CD14-positive monocyte (primary cell): ENCODE results near the gene ATXN7L1. TPM values are rescaled to one million over a fixed set of nuclear protein-coding genes. Genes with fewer than 3 reads are reported as not detected.

Source experiments
- DNase-seq, 3 donors: peaks; one replicate each; pipeline ENCODE4 v3.0.0-alpha.2; 2011 to 2022
- H2AFZ ChIP-seq: 2 replicates; pipeline ENCODE4 v1.6.0; 2012; ENCODE audit warnings: mild to moderate bottlenecking, low read depth, low read length, inconsistent platforms; ENCODE audit not compliant: insufficient read depth, poor library complexity, severe bottlenecking
- H3K27ac ChIP-seq, 2 donors: 1 replicate in 1 of 2; 2 replicates in 1 of 2; pipeline ENCODE4 v1.5.1; 2012 to 2013; ENCODE audit warnings: low read length in 2 of 2, control low read depth in 1 of 2, inconsistent platforms in 1 of 2, low read depth in 1 of 2, mild to moderate bottlenecking in 1 of 2
- H3K27me3 ChIP-seq, 2 donors: one replicate each; pipeline versions ENCODE4 v1.6.0 to v1.6.1; 2011 to 2013; ENCODE audit warnings: low read length in 2 of 2; ENCODE audit not compliant: control insufficient read depth in 2 of 2, insufficient read depth in 2 of 2
- H3K36me3 ChIP-seq, 2 donors: replicated peaks in 1 of 2; 1 replicate in 1 of 2; 2 replicates in 1 of 2; pipeline versions ENCODE4 v1.5.1 to v1.6.1; 2012 to 2013; ENCODE audit warnings: low read length in 2 of 2, control low read depth in 1 of 2, inconsistent platforms in 1 of 2, mild to moderate bottlenecking in 1 of 2; ENCODE audit not compliant: insufficient read depth in 2 of 2, control insufficient read depth in 1 of 2
- H3K4me1 ChIP-seq, 2 donors: 1 replicate in 1 of 2; 2 replicates in 1 of 2; pipeline versions ENCODE4 v1.5.1 to v1.6.1; 2012 to 2013; ENCODE audit warnings: low read length in 2 of 2, control low read depth in 1 of 2, inconsistent platforms in 1 of 2, mild to moderate bottlenecking in 1 of 2, moderate library complexity in 1 of 2; ENCODE audit not compliant: insufficient read depth in 2 of 2, control insufficient read depth in 1 of 2
- H3K4me2 ChIP-seq: replicated peaks from 2 replicates; pipeline ENCODE3; 2012; ENCODE audit warnings: low read length, moderate library complexity, mild to moderate bottlenecking; ENCODE audit not compliant: poor library complexity, severe bottlenecking; ENCODE audit errors: extremely low read depth
- H3K4me3 ChIP-seq, 3 experiments: fragments of 200-600 bp in 1 of 3; sonication (generic) in 1 of 3; replicated peaks in 1 of 3; 1 replicate in 2 of 3; 2 replicates in 1 of 3; pipeline ENCODE4 v1.5.1; 2011 to 2013; ENCODE audit warnings: low read length in 3 of 3, mild to moderate bottlenecking in 3 of 3, control low read depth in 2 of 3, low read depth in 2 of 3, inconsistent platforms in 1 of 3, moderate library complexity in 1 of 3
- H3K79me2 ChIP-seq: 2 replicates; pipeline ENCODE4 v1.6.0; 2012; ENCODE audit warnings: mild to moderate bottlenecking, control low read depth, inconsistent platforms, low read length, moderate library complexity; ENCODE audit not compliant: insufficient read depth
- H3K9ac ChIP-seq: 2 replicates; pipeline ENCODE4 v1.6.0; 2017; ENCODE audit warnings: low read length, mild to moderate bottlenecking; ENCODE audit not compliant: insufficient read depth, poor library complexity, severe bottlenecking
- H3K9me3 ChIP-seq, 2 donors: replicated peaks in 1 of 2; 1 replicate in 1 of 2; 2 replicates in 1 of 2; pipeline versions ENCODE4 v1.5.1 to v1.6.1; 2012 to 2013; ENCODE audit warnings: low read length in 2 of 2, control low read depth in 1 of 2; ENCODE audit not compliant: control insufficient read depth in 1 of 2, insufficient read depth in 1 of 2
- H4K20me1 ChIP-seq: 2 replicates; pipeline ENCODE4 v1.6.0; 2012; ENCODE audit warnings: mild to moderate bottlenecking, low read length, control low read depth, moderate library complexity; ENCODE audit not compliant: insufficient read depth
- H3K27ac Mint-ChIP-seq, 7 donors: one replicate each; pipeline ENCODE4 v1.8.0; 2020; ENCODE audit warnings: mild to moderate bottlenecking in 7 of 7, mixed read lengths in 7 of 7, moderate library complexity in 6 of 7, inconsistent platforms in 2 of 7
- H3K27me3 Mint-ChIP-seq, 3 donors: one replicate each; pipeline ENCODE4 v1.8.0; 2021 to 2022; ENCODE audit warnings: low read depth in 3 of 3, mild to moderate bottlenecking in 3 of 3, mixed read lengths in 3 of 3, moderate library complexity in 3 of 3, inconsistent platforms in 1 of 3
- H3K36me3 Mint-ChIP-seq, 2 donors: one replicate each; pipeline ENCODE4 v1.8.0; 2020; ENCODE audit warnings: mixed read lengths in 2 of 2, inconsistent platforms in 1 of 2, mild to moderate bottlenecking in 1 of 2
- H3K4me1 Mint-ChIP-seq: one replicate; pipeline ENCODE4 v1.8.0; 2020; ENCODE audit warnings: mild to moderate bottlenecking, mixed read lengths
- H3K4me3 Mint-ChIP-seq, 2 donors: one replicate each; pipeline ENCODE4 v1.8.0; 2020; ENCODE audit warnings: mild to moderate bottlenecking in 2 of 2, mixed read lengths in 2 of 2, moderate library complexity in 1 of 2
- H3K9me3 Mint-ChIP-seq, 7 donors: one replicate each; pipeline ENCODE4 v1.8.0; 2020 to 2022; ENCODE audit warnings: mixed read lengths in 7 of 7, mild to moderate bottlenecking in 6 of 7, moderate library complexity in 6 of 7, inconsistent platforms in 2 of 7
- WGBS: methylation state at CpG from one replicate; pipeline ENCODE4 v1.1.5; 2013; ENCODE audit warnings: missing lambda C conversion rate; ENCODE audit not compliant: insufficient coverage; 5-methylcytosine and 5-hydroxymethylcytosine counted together
- intact Hi-C, 2 donors: fragments of 100-400 bp; cut with micrococcal nuclease; formaldehyde crosslinking; loops; one replicate each; pipeline versions ENCODE4 v1.15.0 to v1.15.1; 2023
- polyA plus RNA-seq, 3 donors: library from polyadenylated mRNA; depleted of rRNA in 1 of 3; unstranded in 2 of 3; stranded (reverse) in 1 of 3; fragments of 300-500 nt in 2 of 3; fragments of >200 nt in 1 of 3; fragmentation: Illumina TruSeq in 2 of 3; gene quantifications; 1 replicate in 2 of 3; 2 replicates in 1 of 3; pipeline ENCODE4 v1.2.3, GENCODE V29; 2012 to 2021
- TF ChIP-seq, protein P1 (sequence below): fragments of 200-600 bp; IDR thresholded peaks from one replicate; pipeline ENCODE4 v1.8.0; 2022; ENCODE audit warnings: antibody characterized with exemption, mild to moderate bottlenecking

ATXN7L1 gene
- polyA plus RNA-seq, 3 donors: 4.5 to 12.2 (median 11.2) TPM

- no peaks in the 10 kb centered on the region for H3K79me2 ChIP-seq
- peaks cover 2 to 10% (median 3%) of the 10 kb centered on the region in 7 donors for H3K9me3 Mint-ChIP-seq
- peaks cover 0 to 9% (median 3%) of the 10 kb centered on the region in 3 donors for H3K27me3 Mint-ChIP-seq
- no peak overlapping the region for H3K27ac Mint-ChIP-seq
- no peak overlapping the region for H3K4me3 ChIP-seq
- intact Hi-C loops: no loop called here
- 24% methylated on average over 5 of the region's 9 CpGs for WGBS
- H3K4me3 Mint-ChIP-seq: no peak overlapping the region
- H3K36me3 Mint-ChIP-seq: no peaks in the 10 kb centered on the region
- H3K4me1 Mint-ChIP-seq: no peaks in the 10 kb centered on the region
- no peaks in the 10 kb centered on the region for H3K36me3 ChIP-seq
- H3K27me3 ChIP-seq: peaks cover 0 to 3% of the 10 kb centered on the region in 2 donors
- H3K4me1 ChIP-seq: no peaks in the 10 kb centered on the region
- H3K4me2 ChIP-seq: no peak overlapping the region
- TF ChIP-seq, protein P1, sequence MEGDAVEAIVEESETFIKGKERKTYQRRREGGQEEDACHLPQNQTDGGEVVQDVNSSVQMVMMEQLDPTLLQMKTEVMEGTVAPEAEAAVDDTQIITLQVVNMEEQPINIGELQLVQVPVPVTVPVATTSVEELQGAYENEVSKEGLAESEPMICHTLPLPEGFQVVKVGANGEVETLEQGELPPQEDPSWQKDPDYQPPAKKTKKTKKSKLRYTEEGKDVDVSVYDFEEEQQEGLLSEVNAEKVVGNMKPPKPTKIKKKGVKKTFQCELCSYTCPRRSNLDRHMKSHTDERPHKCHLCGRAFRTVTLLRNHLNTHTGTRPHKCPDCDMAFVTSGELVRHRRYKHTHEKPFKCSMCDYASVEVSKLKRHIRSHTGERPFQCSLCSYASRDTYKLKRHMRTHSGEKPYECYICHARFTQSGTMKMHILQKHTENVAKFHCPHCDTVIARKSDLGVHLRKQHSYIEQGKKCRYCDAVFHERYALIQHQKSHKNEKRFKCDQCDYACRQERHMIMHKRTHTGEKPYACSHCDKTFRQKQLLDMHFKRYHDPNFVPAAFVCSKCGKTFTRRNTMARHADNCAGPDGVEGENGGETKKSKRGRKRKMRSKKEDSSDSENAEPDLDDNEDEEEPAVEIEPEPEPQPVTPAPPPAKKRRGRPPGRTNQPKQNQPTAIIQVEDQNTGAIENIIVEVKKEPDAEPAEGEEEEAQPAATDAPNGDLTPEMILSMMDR: no peak
- H3K9ac ChIP-seq: no peak overlapping the region
- no peak overlapping the region for H3K27ac ChIP-seq
- no peaks in the 10 kb centered on the region for H4K20me1 ChIP-seq
- DNase-seq: no peak
- no peaks in the 10 kb centered on the region for H3K9me3 ChIP-seq
- H2AFZ ChIP-seq: no peak overlapping the region
Observed at GRCh38 chr7:105907129-105907846, 30.9 kb upstream of the ATXN7L1 start.

- WGBS: no CpG with 5 or more reads among the region's 2 CpGs
Observed at GRCh38 chr7:105906695-105907094, 30.3 kb upstream of the ATXN7L1 start.

More at GRCh38 chr7:105906695-105907094, 30.3 kb upstream of the ATXN7L1 start:
- peaks cover 0 to 9% (median 3%) of the 10 kb centered on the region in 3 donors for H3K27me3 Mint-ChIP-seq
- H3K27ac Mint-ChIP-seq: no peak overlapping the region
- no peak for DNase-seq
- peaks cover 0 to 3% of the 10 kb centered on the region in 2 donors for H3K27me3 ChIP-seq
- no peak overlapping the region for H3K4me3 Mint-ChIP-seq
- no peaks in the 10 kb centered on the region for H3K36me3 ChIP-seq
- TF ChIP-seq, protein P1: no peak
- no peaks in the 10 kb centered on the region for H3K9me3 ChIP-seq
- H3K9ac ChIP-seq: no peak overlapping the region
- H3K36me3 Mint-ChIP-seq: no peaks in the 10 kb centered on the region
- peaks cover 2 to 10% (median 3%) of the 10 kb centered on the region in 7 donors for H3K9me3 Mint-ChIP-seq
- no peak overlapping the region for H3K4me3 ChIP-seq
- no peaks in the 10 kb centered on the region for H3K79me2 ChIP-seq
- no peaks in the 10 kb centered on the region for H3K4me1 Mint-ChIP-seq
- no peak overlapping the region for H2AFZ ChIP-seq
- H3K4me1 ChIP-seq: no peaks in the 10 kb centered on the region
- H4K20me1 ChIP-seq: no peaks in the 10 kb centered on the region
- H3K4me2 ChIP-seq: no peak overlapping the region
- intact Hi-C loops: no loop called here
- H3K27ac ChIP-seq: no peak overlapping the region
